PC-9 (cell line): Measurements from ENCODE around the gene HSD3B7.

Source experiments
- EZH2 ChIP-seq: fragments of 200-600 bp; sonication (generic); IDR thresholded peaks from 2 replicates; pipeline ENCODE4 v1.8.0; 2017; ENCODE audit warnings: antibody characterized with exemption, low read depth
- TF ChIP-seq, protein P1 (sequence below): fragments of 200-600 bp; sonication (generic); conservative IDR thresholded peaks from 2 replicates; pipeline ENCODE4 v1.6.1; 2017; ENCODE audit warnings: mixed run types, antibody characterized with exemption, mild to moderate bottlenecking, moderate library complexity

DNA sequence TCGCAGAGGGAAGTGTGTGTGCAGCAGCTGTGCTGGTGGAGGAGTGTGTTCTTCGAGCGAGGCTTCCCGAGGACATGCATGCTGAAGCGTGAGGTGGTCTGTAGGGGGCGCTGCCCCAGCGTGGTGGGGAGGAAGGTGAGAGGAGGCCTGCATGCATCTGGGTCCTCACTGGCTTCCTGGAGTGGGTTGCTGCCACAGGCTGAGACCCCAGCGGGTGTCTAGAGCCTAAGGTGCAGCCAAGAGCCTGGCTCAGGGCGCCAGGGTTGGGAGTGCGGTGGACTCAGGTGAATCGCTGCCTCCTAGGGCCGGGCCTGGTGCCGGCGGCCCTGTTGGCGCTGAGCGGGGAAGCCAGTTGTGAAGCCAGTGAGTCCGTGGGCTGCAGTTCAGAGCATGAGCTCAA is 7.5 kb upstream of the HSD3B7 start:
- TF ChIP-seq, protein P1, sequence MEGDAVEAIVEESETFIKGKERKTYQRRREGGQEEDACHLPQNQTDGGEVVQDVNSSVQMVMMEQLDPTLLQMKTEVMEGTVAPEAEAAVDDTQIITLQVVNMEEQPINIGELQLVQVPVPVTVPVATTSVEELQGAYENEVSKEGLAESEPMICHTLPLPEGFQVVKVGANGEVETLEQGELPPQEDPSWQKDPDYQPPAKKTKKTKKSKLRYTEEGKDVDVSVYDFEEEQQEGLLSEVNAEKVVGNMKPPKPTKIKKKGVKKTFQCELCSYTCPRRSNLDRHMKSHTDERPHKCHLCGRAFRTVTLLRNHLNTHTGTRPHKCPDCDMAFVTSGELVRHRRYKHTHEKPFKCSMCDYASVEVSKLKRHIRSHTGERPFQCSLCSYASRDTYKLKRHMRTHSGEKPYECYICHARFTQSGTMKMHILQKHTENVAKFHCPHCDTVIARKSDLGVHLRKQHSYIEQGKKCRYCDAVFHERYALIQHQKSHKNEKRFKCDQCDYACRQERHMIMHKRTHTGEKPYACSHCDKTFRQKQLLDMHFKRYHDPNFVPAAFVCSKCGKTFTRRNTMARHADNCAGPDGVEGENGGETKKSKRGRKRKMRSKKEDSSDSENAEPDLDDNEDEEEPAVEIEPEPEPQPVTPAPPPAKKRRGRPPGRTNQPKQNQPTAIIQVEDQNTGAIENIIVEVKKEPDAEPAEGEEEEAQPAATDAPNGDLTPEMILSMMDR: peak; percentile 54
- no peak for TF ChIP-seq EZH2
